ENCODE data around the gene NGF. TPM values are rescaled to one million over a fixed set of nuclear protein-coding genes. Genes with fewer than 3 reads are reported as not detected.

Gene NGF
- total RNA-seq, 4 donors from 2014 or later, result not detected

- TF ChIP-seq, protein P1, sequence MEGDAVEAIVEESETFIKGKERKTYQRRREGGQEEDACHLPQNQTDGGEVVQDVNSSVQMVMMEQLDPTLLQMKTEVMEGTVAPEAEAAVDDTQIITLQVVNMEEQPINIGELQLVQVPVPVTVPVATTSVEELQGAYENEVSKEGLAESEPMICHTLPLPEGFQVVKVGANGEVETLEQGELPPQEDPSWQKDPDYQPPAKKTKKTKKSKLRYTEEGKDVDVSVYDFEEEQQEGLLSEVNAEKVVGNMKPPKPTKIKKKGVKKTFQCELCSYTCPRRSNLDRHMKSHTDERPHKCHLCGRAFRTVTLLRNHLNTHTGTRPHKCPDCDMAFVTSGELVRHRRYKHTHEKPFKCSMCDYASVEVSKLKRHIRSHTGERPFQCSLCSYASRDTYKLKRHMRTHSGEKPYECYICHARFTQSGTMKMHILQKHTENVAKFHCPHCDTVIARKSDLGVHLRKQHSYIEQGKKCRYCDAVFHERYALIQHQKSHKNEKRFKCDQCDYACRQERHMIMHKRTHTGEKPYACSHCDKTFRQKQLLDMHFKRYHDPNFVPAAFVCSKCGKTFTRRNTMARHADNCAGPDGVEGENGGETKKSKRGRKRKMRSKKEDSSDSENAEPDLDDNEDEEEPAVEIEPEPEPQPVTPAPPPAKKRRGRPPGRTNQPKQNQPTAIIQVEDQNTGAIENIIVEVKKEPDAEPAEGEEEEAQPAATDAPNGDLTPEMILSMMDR (IDR thresholded peaks at IDR 0.05), result no peak
- TF ChIP-seq POLR2A (IDR thresholded peaks at IDR 0.05), result no peak
- H3K27me3 ChIP-seq, result no peaks in the 10 kb centered on the region
- no peak overlapping the region for H3K4me3 ChIP-seq
- DNase-seq, result no peak
- H3K9me3 ChIP-seq, result peaks cover 0 to 10% (median 3%) of the 10 kb centered on the region in 4 donors
- H3K36me3 ChIP-seq, result no peaks in the 10 kb centered on the region
- no peak overlapping the region for H3K27ac ChIP-seq
- no peaks in the 10 kb centered on the region for H3K4me1 ChIP-seq
Measured at GRCh38 chr1:115262886-115263285, 75.2 kb downstream of the NGF start.

DNA sequence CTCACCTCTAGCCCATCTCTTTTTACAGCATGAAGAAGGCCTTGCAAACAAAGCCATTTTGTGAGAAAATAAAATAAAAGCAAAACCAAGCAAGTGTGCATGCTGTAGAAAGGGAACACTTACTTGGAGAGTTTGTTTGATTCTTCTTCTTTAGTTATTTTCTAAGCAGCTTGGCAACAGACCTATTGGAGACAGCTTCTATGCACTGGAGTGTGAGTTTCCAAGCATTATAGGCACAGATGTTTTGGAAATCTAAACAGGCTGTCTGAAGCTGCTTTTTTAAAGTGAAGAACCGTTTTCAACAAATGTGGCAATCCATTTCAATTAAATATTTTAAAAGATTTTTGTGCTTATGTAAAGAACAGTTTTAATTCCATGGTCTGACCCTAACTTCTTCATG, 76.6 kb downstream of the NGF start:
- Histone ChIP-seq H3K27ac (no peak overlapping the region), H3K9me3 (peaks cover 0 to 16% (median 6%) of the 10 kb centered on the region in 4 donors), H3K36me3 (no peaks in the 10 kb centered on the region), H3K27me3 (no peaks in the 10 kb centered on the region), H3K4me3 (no peak overlapping the region), H3K4me1 (no peaks in the 10 kb centered on the region)
- no peak for TF ChIP-seq POLR2A (IDR thresholded peaks at IDR 0.05)
- TF ChIP-seq, protein P1 (IDR thresholded peaks at IDR 0.05), result no peak
- no peak for DNase-seq

GRCh38 chr1:115258302-115258866, 79.7 kb downstream of the NGF start:
- no peak overlapping the region for H3K4me3 ChIP-seq
- peaks cover 0 to 16% (median 6%) of the 10 kb centered on the region in 4 donors for H3K9me3 ChIP-seq
- TF ChIP-seq, protein P1 (IDR thresholded peaks at IDR 0.05), result no peak
- TF ChIP-seq POLR2A (IDR thresholded peaks at IDR 0.05), result no peak
- H3K4me1 ChIP-seq, result no peaks in the 10 kb centered on the region
- no peak overlapping the region for H3K27ac ChIP-seq
- DNase-seq, result no peak
- no peaks in the 10 kb centered on the region for H3K36me3 ChIP-seq
- no peaks in the 10 kb centered on the region for H3K27me3 ChIP-seq

GRCh38 chr1:115257591-115257990, 80.5 kb downstream of the NGF start:
- Histone ChIP-seq H3K4me1 (no peaks in the 10 kb centered on the region), H3K27me3 (no peaks in the 10 kb centered on the region), H3K9me3 (peaks cover 0 to 16% (median 6%) of the 10 kb centered on the region in 4 donors), H3K27ac (no peak overlapping the region), H3K4me3 (no peak overlapping the region), H3K36me3 (no peaks in the 10 kb centered on the region)
- DNase-seq, result no peak
- TF ChIP-seq, protein P1 (IDR thresholded peaks at IDR 0.05), result no peak
- TF ChIP-seq POLR2A (IDR thresholded peaks at IDR 0.05), result no peak

GRCh38 chr1:115255154-115255553, 82.9 kb downstream of the NGF start:
- Histone ChIP-seq H3K36me3 (no peaks in the 10 kb centered on the region), H3K9me3 (peaks cover 0 to 16% (median 6%) of the 10 kb centered on the region in 4 donors), H3K27me3 (no peaks in the 10 kb centered on the region), H3K27ac (no peak overlapping the region), H3K4me3 (no peak overlapping the region), H3K4me1 (no peaks in the 10 kb centered on the region)
- TF ChIP-seq POLR2A (IDR thresholded peaks at IDR 0.05), result no peak
- no peak for DNase-seq

DNA sequence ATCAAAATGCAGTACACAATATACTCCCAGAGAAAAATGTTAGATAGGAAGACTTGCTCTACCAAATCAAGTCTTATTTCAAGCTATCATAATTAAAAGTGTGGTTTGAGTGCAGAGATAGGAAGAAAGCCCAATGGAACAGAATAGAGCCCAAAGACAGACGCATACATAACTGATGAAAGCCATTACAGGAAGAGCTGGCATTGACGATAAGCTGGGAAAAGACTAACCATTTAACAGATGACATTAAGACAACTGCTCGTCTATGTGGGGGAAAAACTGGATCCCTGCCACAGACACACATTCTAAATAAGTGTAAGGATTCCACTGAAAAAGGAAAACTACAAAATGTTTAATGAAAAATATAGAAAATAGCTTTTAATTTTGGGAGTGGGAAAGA, 85.5 kb downstream of the NGF start:
- H3K4me1 ChIP-seq, result no peaks in the 10 kb centered on the region
- peaks cover 0 to 4% (median 1%) of the 10 kb centered on the region in 4 donors for H3K9me3 ChIP-seq
- no peak overlapping the region for H3K27ac ChIP-seq
- no peak overlapping the region for H3K4me3 ChIP-seq
- H3K36me3 ChIP-seq, result no peaks in the 10 kb centered on the region
- TF ChIP-seq, protein P1 (IDR thresholded peaks at IDR 0.05), result no peak
- no peak for TF ChIP-seq POLR2A (IDR thresholded peaks at IDR 0.05)
- H3K27me3 ChIP-seq, result no peaks in the 10 kb centered on the region
- no peak for DNase-seq
